Prostate gland (tissue), 2 donors: ENCODE data around the gene RIMS3.

ENCODE experiments used
- CTCF ChIP-seq, 4 experiments: fragments of 200-600 bp in 2 of 4; fragments of 450-650 bp in 2 of 4; sonication (generic) in 2 of 4; IDR thresholded peaks; 1 replicate in 3 of 4; 2 replicates in 1 of 4; pipeline ENCODE4 v1.5.1; 2016 to 2019; ENCODE audit warnings: antibody characterized with exemption in 4 of 4, mild to moderate bottlenecking in 2 of 4, moderate library complexity in 2 of 4
- POLR2AphosphoS5 ChIP-seq: sonication (generic); formaldehyde crosslinking; IDR thresholded peaks from one replicate; pipeline ENCODE4 v1.6.1; 2017; ENCODE audit warnings: antibody characterized with exemption

- TF ChIP-seq POLR2AphosphoS5 (no peak), CTCF (IDR thresholded peaks at IDR 0.05) (no peak)
These were observed 39.6 kb upstream of the RIMS3 start for GRCh38 chr1:40704817-40705733.
